HG03442 (cell line): ENCODE data around the gene FTCD.
"Not testable (repeated sequence)": the region's sequence is repeated elsewhere in the genome, so short reads cannot be mapped to it uniquely, and the experiment has no call there.

Experiments
- ATAC-seq: cut with Tn5 transposase; IDR thresholded peaks from one replicate; pipeline ENCODE4 v1.9.1; 2021; ENCODE audit warnings: mild to moderate bottlenecking, moderate library complexity; ENCODE audit not compliant: unreplicated experiment

FTCD gene

DNA sequence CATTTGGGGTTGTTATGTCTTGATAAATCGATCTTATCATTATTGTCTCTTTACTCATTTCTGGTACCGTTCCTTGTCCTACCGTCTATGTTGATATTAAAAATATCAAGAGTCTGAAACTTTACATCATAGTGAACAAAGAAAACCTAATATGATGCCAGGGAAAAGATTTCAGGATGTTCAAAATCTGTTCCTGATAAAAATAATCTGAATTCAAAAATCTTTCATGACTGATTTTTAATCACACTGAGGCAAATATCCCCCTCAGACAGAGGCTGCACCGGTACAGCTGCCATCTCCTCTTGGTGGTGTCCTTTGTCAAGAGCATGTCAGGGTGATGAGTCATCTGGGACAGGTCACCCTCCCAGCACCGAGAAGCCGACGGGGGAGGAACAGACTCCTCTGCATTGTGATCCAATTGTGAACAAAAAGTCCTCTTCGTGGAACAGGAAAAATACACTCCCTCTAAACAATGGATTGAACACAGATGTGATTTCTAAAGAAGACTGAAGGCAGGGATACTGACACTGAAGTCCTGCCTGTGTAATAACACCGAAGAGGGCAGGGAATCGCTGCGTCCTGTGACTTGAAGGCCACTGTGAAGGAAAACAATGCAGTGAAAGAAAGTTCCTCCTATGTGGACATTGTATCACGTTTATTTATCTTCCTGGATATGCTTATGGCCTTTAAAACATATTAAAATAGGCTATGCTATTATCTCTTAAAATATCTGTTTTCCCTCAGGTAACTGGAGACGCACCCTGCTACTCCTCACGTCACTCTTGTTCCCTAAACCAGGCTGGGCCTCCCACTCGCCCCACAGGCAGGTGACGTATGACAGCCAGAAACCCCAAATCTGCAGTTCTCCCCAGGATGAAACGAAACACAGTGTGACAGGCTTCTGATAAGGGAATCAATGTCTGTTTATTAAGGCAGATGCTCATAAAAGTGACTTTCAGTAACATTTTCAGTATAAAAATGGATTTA, 33.1 kb upstream of the FTCD start:
- no peak for ATAC-seq

DNA sequence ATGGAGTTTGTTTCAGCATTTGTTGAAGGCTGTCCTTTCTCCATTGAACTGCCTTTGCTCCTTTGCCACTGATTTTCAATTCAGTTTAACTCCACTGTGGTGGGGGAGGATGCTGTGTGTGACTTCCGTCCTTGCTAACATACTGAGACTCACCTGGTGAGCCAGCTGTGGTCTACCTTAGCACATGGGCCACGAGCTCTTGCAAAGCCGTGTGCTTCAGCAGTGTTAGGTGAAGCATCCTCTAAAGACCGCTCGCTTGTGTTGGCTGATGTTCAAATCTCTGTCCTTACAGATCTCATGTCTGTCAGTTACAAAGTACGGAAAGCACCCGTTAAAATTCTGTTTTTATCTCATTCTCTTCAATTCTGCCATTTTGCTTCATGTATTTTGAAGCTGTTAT, 32.4 kb upstream of the FTCD start:
- ATAC-seq = no peak

DNA sequence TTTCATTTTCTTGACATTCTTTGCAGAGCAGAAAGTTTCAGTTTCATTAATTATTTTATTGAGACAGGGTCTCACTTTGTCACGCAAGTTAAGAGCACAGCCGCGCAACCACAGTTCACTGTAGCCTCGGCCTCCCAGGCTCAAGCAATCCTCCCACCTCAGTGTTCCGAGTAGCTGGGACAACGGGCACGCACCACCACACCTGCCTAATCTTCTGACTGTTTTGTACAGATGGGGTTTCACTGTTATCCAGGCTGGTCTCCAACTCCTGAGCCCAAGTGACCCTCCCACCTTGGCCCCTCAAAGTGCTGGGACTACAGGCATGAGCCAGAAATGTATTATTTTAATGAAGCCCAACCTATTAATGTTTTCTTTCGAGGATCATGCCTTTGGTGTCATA, 31.9 kb upstream of the FTCD start:
- ATAC-seq = no peak

DNA sequence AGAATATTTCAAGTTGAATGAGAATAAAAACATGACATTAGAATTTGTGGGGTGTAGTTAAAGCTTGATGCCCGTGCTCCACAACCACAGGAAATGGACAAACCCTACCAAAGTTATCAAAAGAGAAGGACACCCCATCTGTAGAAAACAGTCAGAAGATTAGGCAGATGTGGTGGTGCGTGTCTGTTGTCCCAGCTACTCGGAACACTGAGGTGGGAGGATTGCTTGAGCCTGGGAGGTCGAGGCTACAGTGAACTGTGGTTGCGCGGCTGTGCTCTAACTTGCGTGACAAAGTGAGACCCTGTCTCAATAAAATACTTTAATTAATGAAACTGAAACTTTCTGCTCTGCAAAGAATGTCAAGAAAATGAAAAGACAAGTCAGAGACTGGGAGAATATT, 30.3 kb upstream of the FTCD start:
- ATAC-seq = no peak

DNA sequence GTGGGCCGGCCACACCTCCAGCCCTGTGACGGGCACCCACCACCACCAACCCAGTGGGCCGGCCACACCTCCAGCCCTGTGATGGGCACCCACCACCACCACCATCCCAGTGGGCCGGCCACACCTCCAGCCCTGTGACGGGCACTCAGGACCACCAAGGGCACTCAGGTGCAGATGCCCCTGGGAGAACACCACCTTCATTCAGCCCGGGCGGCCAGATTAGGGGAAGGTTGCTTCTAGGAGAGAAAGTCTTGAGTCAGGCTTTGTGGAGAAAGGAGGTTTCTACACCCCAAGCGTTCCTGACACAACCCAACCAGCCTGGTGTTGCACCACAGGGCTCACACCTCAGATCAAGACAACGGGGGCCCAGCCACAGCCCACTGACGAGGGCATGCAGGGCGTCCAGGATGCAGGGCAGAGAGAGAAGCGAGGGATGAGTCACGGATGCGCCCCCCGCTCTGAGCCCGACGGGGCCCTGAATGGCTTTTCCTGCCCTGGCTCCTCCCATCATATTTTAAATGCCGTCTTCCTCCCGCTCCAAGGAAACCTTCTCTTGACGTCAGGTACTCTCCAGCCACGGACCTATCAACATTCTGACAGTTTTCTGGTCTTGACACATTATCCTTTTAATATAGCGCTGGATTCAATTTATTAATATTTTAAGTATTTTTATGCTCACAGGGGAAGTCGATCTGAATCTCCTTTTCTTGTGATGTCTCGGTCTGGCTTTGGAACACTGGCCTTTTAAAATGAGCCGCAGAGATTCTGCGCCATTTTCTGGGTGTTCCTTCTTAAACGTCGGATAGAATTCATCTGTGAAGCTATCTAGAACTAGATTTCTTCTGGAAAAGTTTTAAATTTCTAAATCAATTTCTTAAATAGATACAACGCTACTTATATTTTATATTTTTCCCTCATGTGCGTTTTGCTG, 29.5 kb upstream of the FTCD start:
- ATAC-seq = no peak

DNA sequence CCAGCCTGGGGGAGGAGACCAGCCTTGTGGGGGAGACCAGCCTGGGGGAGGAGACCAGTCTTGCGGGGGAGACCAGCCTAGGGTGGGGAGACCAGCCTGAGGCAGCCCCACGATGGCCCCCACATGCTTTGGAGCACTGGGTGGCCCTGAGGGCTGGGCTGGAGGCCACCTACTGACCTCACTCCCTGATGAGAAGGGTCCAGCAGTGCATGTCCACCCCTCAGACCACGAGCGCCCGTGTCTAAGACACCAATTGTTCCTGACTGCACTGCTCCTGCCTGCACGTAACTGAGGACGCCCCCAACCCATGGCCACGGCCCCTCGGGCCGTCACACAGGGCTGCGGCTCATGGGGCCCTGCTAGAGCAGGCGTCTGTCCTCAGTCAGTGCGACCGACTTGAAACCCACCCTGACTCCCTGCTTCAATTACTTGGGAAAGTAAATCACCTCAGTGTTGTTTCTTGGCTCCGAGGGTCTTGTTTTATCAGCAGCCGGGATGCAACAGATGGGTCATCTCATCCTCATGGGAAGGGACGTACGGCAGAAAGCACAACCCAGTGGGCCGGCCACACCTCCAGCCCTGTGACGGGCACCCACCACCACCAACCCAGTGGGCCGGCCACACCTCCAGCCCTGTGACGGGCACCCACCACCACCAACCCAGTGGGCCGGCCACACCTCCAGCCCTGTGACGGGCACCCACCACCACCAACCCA, 28.7 kb upstream of the FTCD start, which contains the start of gene SPATC1L:
SPATC1L (minus strand) TSS at position 550 of the 715 bp plus-strand sequence. CDS start 1,643 bp downstream, outside the sequence.
- no peak for ATAC-seq

DNA sequence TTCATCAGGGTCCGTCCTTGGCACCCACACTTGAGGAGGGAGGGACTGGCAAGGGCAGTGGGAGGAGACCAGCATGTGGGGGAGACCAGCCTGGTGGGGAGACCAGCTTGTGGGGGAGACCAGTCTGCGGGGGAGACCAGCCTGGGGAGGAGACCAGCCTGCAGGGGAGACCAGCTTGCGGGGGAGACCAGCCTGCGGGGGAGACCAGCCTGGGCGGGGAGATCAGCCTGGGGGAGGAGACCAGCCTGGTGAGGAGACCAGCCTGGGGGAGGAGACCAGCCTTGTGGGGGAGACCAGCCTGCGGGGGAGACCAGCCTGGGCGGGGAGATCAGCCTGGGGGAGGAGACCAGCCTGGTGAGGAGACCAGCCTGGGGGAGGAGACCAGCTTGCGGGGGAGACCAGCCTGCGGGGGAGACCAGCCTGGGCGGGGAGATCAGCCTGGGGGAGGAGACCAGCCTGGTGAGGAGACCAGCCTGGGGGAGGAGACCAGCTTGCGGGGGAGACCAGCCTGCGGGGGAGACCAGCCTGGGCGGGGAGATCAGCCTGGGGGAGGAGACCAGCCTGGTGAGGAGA, 28.0 kb upstream of the FTCD start:
- not testable (repeated sequence) for ATAC-seq

DNA sequence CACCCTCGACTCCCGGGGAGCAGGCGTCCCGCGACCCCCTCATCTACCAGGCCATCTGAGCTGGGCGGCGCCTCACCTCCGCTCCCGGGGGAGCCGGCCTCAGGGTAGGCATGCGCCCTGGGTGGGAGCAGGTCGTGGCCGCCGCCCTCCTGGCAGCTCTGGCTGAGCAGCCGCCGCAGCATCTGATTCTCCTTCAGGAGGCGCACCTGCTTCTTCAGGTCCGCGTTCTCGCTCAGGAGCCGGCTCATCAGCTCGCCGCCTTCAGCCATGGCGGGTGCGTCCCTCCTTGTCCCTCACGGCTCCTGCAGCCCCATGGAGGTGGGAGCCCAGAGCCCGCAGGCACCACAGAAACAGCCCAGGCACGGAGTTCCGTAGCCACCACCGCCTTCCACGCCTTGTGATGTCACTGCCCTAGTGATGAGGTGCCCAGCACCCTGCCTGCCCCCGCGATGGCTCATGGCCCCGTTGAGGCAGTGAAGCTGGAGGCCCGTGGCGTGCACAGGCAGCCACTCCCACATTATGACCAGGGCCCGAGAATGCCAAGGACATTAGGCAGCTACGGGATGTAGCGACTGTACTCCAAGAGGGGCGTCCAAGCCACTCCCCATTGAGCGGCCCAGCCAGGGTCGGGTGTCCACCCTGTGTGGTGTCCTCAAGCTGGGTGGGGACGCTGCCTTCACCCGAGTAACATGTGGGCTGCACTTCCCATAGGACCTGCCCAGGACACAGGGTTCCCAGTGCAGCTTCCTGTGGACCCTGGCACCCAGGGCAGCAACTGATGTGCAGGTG, 27.4 kb upstream of the FTCD start:
- ATAC-seq = no peak

DNA sequence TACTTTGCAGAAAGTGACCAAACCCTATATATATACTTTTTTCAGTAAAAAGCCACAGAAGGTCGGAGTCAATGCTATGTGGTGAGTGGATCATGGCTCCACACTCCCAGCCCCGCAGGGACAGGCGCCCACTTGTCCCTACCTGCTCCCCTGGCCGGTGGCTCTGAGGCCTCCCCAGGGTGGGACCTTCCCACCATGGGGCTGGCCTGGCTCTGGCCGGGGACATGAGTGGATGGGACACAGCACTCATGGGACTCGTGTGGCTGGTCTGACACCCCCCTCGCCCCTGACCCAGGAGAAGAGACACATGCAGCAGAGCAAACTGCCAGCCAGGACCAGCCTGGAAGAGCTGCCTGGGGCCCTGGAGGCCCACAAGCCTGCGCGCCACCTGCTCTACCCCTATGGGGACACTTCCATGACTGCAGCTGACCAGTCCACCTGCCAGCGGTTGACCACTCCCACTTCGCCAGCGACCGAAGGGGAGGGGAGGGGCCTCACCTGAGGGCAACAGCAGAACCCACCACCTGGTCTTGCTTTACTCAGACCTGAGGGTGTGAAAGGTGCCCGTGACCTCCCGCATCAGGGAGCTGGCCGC, 26.7 kb upstream of the FTCD start:
- no peak for ATAC-seq

DNA sequence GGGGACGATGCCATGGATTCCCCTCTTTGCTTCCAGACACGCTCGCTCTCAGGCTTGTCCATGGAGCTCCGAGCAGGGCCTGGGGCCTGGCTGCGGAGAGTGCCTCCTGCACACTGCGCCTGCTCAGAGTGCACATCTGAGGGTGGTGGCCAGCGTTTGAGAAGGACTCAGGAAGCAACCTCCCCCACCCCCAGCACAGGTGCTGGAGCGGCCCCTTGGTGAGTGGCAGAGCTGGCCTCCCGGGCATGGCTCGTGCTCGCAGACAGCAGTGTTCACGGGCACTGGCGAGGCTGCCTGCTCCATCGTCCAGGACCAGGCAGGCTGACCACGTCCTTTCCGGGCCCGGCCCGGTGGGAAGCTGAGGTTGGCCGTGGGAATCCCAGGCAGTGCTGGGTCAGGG, 26.1 kb upstream of the FTCD start:
- ATAC-seq = no peak

DNA sequence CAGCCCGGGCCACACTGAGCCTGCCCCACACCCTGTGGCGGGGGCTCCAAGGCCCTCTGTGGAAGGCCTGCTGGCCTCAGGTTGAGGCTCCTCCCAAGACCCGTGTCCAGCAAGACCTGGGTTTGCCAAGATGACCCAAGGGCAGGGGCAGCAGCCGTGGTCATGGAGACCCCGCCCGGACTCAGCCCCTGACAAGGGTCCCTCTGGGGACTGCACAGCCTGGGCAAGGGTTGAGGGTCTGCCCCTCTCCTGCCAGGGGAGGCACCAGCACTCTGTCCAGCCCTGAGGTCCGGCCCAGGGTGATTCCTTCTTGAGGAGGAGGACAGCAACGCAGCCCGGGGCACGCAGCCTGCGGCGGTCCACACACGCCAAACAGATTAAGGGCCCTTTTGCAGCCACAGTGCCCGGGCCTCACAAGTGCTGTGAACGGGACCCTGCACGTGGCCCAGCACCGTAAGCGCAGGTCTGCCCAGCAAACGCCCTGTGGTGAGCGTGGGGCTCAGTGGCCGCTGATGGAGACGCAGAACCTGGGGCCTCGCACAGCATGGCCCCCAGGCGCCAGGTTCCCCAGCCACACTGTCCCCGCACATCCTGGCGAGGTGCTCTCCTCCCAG, 25.5 kb upstream of the FTCD start:
- no peak for ATAC-seq

DNA sequence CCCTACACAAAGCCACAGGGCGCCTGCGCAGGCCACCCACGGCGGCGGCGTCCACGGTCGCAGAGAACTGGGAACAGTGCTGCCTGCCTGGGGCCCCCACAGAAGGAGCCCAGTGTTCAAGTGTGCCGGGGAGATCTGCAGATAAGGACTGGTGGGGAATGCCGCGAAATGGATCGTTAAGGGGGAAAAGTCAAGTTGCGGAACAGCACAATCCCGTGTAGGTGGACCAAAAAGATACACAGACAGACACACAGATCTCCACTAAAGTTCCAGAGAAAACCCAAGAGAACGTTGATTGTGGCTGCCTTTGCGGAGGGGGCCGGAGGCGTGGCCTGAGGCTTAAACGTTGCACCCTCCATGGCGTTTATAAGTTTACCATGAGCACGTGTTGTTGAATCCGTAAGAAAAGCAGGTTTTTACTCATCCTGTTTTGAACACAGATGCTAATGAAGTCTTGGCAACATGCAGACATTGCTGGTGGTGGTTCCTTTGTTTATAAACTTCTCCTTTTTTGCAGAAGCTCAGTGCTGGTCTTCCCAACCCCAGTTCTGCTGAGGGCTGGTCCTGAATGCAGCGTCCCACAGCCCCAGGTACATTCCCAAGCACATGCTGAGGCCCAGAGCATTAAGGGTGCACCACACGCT, 24.8 kb upstream of the FTCD start:
- no peak for ATAC-seq

DNA sequence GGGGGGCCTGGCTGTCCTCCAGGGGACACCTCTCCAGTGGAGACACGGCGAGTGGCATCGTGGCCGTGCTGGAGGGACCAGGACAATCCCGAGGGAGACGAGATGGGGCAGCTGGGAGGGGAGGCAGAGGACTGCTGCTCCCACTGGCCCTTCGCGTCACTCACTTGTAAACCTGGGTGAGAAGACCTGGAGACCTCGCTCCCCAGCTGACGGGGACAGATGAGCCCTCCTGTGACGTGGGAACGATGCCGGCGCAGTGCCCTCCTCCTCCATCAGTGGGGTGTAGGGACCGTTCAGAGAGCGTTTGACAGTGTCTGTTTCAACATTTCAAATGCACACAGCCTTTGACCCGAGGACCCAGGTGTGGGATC, 24.3 kb upstream of the FTCD start:
- ATAC-seq = no peak

DNA sequence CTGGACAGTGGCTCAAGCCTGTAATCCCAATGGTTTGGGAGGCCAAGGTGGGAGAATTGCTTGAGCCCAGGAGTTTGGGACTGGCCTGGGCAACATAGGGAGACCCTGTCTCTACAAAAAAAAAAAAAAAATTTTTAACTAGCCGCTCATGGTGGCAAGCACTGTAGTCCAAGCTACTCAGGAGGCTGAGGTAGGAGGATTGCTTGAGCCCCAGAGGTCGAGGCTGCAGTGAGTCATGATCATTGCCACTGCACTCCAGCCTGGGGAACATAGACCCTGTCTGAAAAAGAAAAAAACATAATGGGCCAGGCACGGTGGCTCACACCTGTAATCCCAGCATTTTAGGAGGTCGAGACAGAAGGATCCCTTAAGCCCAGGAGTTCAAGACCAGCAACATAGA, 23.6 kb upstream of the FTCD start:
- ATAC-seq = no peak

DNA sequence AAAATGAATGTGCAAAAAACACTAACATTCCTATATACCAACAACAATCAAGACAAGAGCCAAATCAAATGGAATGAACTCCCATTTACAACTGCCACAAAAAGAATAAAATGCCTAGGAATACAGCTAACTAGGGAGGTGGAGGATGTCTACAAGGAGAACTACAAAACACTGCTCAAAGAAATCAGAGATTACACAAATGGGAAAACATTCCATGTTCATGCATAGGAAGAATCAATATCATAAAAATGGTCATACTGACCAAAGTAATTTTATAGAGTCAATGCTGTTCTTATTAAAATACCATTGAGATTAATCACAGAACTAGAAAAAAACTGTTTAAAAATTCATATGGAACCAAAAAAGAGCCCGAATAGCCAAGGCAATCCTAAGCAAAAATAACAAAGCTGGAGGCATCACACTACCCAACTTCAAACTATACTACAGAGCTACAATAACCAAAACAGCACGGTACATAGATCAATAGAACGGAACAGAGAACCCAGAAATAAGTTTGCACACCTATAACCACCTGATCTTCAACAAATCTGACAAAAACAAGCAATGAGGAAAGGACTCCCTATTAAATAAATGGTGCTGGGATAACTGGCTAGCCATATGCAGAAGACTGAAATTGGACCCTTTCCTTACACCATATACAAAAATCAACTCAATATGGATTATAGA, 21.2 kb upstream of the FTCD start:
- ATAC-seq = not testable (repeated sequence)

DNA sequence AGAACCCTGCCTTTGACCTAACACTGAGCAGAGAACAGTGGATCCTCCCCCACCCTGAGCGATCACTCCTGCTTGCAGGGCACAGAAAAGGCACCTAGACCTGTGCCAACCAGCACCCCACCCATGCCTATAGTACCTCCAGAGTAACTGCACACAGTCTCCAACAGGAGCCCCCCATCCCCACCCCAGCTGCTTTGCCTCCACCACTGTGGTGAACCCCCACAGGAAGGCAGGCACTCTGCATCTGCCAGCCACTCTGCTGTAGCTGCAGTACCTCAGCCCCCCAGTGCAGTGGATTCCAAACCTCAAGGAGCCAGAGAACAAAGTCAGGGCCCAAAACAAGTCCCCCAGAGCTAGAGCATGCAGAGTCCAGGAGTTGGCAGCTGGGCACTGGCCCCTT, 18.2 kb upstream of the FTCD start:
- ATAC-seq = no peak

DNA sequence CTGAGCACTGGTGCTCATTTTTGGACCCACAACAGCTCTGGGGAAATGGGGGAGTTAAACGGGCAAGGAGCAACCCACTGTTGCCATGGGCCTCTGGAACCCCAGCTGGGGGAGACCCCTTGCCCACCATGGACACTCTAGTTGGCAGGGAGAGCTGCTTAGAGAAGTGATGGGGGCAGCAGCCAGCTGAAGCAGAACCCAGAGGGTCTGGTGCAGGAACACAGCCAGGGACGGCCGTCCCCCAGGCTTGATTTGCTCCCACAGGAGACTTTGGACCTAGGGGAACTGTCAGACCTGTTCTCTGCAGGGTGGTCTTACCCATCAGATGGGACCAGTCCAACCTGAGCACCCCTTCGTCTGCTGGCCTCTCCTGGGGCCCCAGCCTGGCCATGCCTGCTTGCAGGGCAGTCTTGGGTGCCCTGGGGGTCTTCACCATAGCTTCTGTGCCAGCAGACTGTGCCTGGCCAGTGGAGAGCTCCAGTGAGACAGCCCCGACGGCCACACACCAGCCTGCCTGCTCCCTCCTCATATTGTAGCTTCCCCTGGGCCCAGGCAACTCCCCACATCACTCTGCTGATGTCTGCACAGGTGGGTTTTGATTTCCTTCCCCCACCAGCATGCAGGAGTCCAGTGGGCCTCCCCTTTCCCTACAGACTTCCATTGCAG, 17.6 kb upstream of the FTCD start:
- no peak for ATAC-seq
